GM18870 (cell line): ENCODE measurements around the gene TPSB2.
"Not testable (repeated sequence)": the region's sequence is repeated elsewhere in the genome, so short reads cannot be mapped to it uniquely, and the experiment has no call there.

Source experiments
- ATAC-seq: cut with Tn5 transposase; IDR thresholded peaks from one replicate; pipeline ENCODE4 v1.9.1; 2021; ENCODE audit warnings: moderate library complexity; ENCODE audit not compliant: unreplicated experiment

The TPSB2 gene

GRCh38 chr16:1243907-1244850 lies 14.2 kb upstream of the TPSB2 start:
- not testable (repeated sequence) for ATAC-seq

GRCh38 chr16:1243363-1243762 lies 13.4 kb upstream of the TPSB2 start:
- not testable (repeated sequence) for ATAC-seq

GRCh38 chr16:1241081-1241480 lies 11.1 kb upstream of the TPSB2 start:
- ATAC-seq = not testable (repeated sequence)

- ATAC-seq = not testable (repeated sequence)
These were observed 10.5 kb upstream of the TPSB2 start, which contains the start of gene TPSAB1 for GRCh38 chr16:1240436-1240835. Gene TPSAB1, plus strand, starts transcription at chr16:1240705. Its CDS starts 234 bp downstream, at chr16:1240939.

GRCh38 chr16:1239575-1239974 lies 9.6 kb upstream of the TPSB2 start:
- ATAC-seq = not testable (repeated sequence)

- ATAC-seq = not testable (repeated sequence)
These were observed 8.9 kb upstream of the TPSB2 start for GRCh38 chr16:1238909-1239308.

- no peak for ATAC-seq
These were observed 8.0 kb upstream of the TPSB2 start for GRCh38 chr16:1237990-1238389.

- ATAC-seq = not testable (repeated sequence)
These were observed 6.7 kb upstream of the TPSB2 start for GRCh38 chr16:1236659-1237058.

GRCh38 chr16:1232049-1232748 lies 2.2 kb upstream of the TPSB2 start:
- not testable (repeated sequence) for ATAC-seq

- not testable (repeated sequence) for ATAC-seq
These were observed 1.3 kb upstream of the TPSB2 start for GRCh38 chr16:1231301-1231700.

GRCh38 chr16:1230471-1231212 lies 658 bp upstream of the TPSB2 start:
- not testable (repeated sequence) for ATAC-seq

- ATAC-seq = not testable (repeated sequence)
These were observed 508 bp downstream of the TPSB2 start for GRCh38 chr16:1229476-1229875.

GRCh38 chr16:1228227-1228626 lies 1.8 kb downstream of the TPSB2 start:
- ATAC-seq = not testable (repeated sequence)

- not testable (repeated sequence) for ATAC-seq
These were observed 3.3 kb downstream of the TPSB2 start for GRCh38 chr16:1226692-1227091.

- ATAC-seq = not testable (repeated sequence)
These were observed 4.2 kb downstream of the TPSB2 start for GRCh38 chr16:1225728-1226311.

- no peak for ATAC-seq
These were observed 4.9 kb downstream of the TPSB2 start, which contains the start of gene TPSG1 for GRCh38 chr16:1225051-1225451. Gene TPSG1, minus strand, starts transcription at chr16:1225268. Its CDS starts 16 bp downstream, at chr16:1225252.

GRCh38 chr16:1224558-1224957 lies 5.4 kb downstream of the TPSB2 start:
- no peak for ATAC-seq

GRCh38 chr16:1223355-1224214 lies 6.4 kb downstream of the TPSB2 start:
- no peak for ATAC-seq

GRCh38 chr16:1222553-1223354 lies 7.2 kb downstream of the TPSB2 start:
- no peak for ATAC-seq
